GM23248 (cell line): ENCODE data around the gene TENM4.

Source experiments
- EZH2 ChIP-seq: fragments of 200-600 bp; sonication (generic); IDR thresholded peaks from 2 replicates; pipeline ENCODE4 v1.6.1; 2018; ENCODE audit warnings: antibody characterized with exemption, mild to moderate bottlenecking; ENCODE audit not compliant: insufficient read depth, poor library complexity, severe bottlenecking
- EZH2phosphoT487 ChIP-seq: fragments of 200-600 bp; sonication (generic); IDR thresholded peaks from 2 replicates; pipeline ENCODE4 v1.6.1; 2018; ENCODE audit warnings: antibody characterized with exemption, moderate library complexity, mild to moderate bottlenecking, low read depth; ENCODE audit not compliant: insufficient read depth

- TF ChIP-seq EZH2 (no peak), EZH2phosphoT487 (no peak)
These were observed 675.9 kb downstream of the TENM4 start for GRCh38 chr11:78764946-78765345.
